ENCODE measurements around the gene S100P. TPM values are rescaled to one million over a fixed set of nuclear protein-coding genes. Genes with fewer than 3 reads are reported as not detected.

S100P gene
- total RNA-seq, 1 experiment from 2014 or later: 0.45 TPM

- Histone ChIP-seq H3K27ac (ENCODE audit: low read depth, low read length, poor library complexity, severe bottlenecking) (no peak overlapping the region), H3K4me1 (ENCODE audit: insufficient read depth, low read length, poor library complexity, severe bottlenecking) (no peaks in the 10 kb centered on the region), H3K4me3 (ENCODE audit: low read depth, low read length, poor library complexity, severe bottlenecking) (no peak overlapping the region), H3K36me3 (ENCODE audit: insufficient read depth, low read length, poor library complexity, severe bottlenecking) (no peaks in the 10 kb centered on the region), H3K9me3 (ENCODE audit: low read depth, low read length, poor library complexity, severe bottlenecking) (no peaks in the 10 kb centered on the region), H3K27me3 (replicated peaks; ENCODE audit: insufficient read depth, low read depth, low read length, poor library complexity) (peaks cover 15% of the 10 kb centered on the region)
- intact Hi-C loops (cut with micrococcal nuclease; ENCODE audit: unreplicated experiment): no loop called here
- ChIA-PET CTCF (interaction anchor here (1.3 kb wide), 1 partner anchor 11 kb away, joined by 3 read pairs; a partner anchor contains a TSS), POLR2A (ENCODE audit: low non-redundant PET) (interaction anchor here (0.7 kb wide), 1 partner anchor 13 kb away, joined by 3 read pairs; no protein-coding TSS in a partner anchor)
- TF ChIP-seq CTCF (conservative IDR thresholded peaks at IDR 0.05; ENCODE audit: low read depth, low read length): no peak
- no peak for DNase-seq (ENCODE audit: low spot score)
- BruUV-seq (replicated peaks): no TSS peak
These were observed 31.1 kb upstream of the S100P start for GRCh38 chr4:6662591-6662990.

- Histone ChIP-seq H3K36me3 (ENCODE audit: insufficient read depth, low read length, poor library complexity, severe bottlenecking) (no peaks in the 10 kb centered on the region), H3K9me3 (ENCODE audit: low read depth, low read length, poor library complexity, severe bottlenecking) (no peaks in the 10 kb centered on the region), H3K4me3 (ENCODE audit: low read depth, low read length, poor library complexity, severe bottlenecking) (no peak overlapping the region), H3K4me1 (ENCODE audit: insufficient read depth, low read length, poor library complexity, severe bottlenecking) (no peaks in the 10 kb centered on the region), H3K27ac (ENCODE audit: low read depth, low read length, poor library complexity, severe bottlenecking) (no peak overlapping the region), H3K27me3 (replicated peaks; ENCODE audit: insufficient read depth, low read depth, low read length, poor library complexity) (peaks cover 15% of the 10 kb centered on the region)
- TF ChIP-seq CTCF (conservative IDR thresholded peaks at IDR 0.05; ENCODE audit: low read depth, low read length) (no peak), EZH2 (IDR thresholded peaks at IDR 0.05; ENCODE audit: borderline replicate concordance, low read depth, low read length, poor library complexity, severe bottlenecking) (no peak)
- no peak for DNase-seq (ENCODE audit: low spot score)
- ChIA-PET CTCF (interaction anchor here (0.9 to 1.3 kb wide), 3 partner anchors 10 to 111 kb away, joined by 3 to 8 read pairs (median 6); a partner anchor contains a TSS), POLR2A (ENCODE audit: low non-redundant PET) (no interaction called here)
- intact Hi-C loops (cut with micrococcal nuclease; ENCODE audit: unreplicated experiment): no loop called here
- BruUV-seq (replicated peaks): no TSS peak
These were observed 29.9 kb upstream of the S100P start for GRCh38 chr4:6663596-6664393.

GRCh38 chr4:6665320-6665654, 28.4 kb upstream of the S100P start:
- H3K36me3 ChIP-seq (ENCODE audit: insufficient read depth, low read length, poor library complexity, severe bottlenecking): no peaks in the 10 kb centered on the region
- intact Hi-C loops (cut with micrococcal nuclease; ENCODE audit: unreplicated experiment): no loop called here
- no peak overlapping the region for H3K4me3 ChIP-seq (ENCODE audit: low read depth, low read length, poor library complexity, severe bottlenecking)
- no peaks in the 10 kb centered on the region for H3K9me3 ChIP-seq (ENCODE audit: low read depth, low read length, poor library complexity, severe bottlenecking)
- POLR2A ChIA-PET (ENCODE audit: low non-redundant PET): no interaction called here
- TF ChIP-seq EZH2 (IDR thresholded peaks at IDR 0.05; ENCODE audit: borderline replicate concordance, low read depth, low read length, poor library complexity, severe bottlenecking) (no peak), CTCF (conservative IDR thresholded peaks at IDR 0.05; ENCODE audit: low read depth, low read length) (no peak)
- H3K27ac ChIP-seq (ENCODE audit: low read depth, low read length, poor library complexity, severe bottlenecking): no peak overlapping the region
- peaks cover 15% of the 10 kb centered on the region for H3K27me3 ChIP-seq (replicated peaks; ENCODE audit: insufficient read depth, low read depth, low read length, poor library complexity)
- no peaks in the 10 kb centered on the region for H3K4me1 ChIP-seq (ENCODE audit: insufficient read depth, low read length, poor library complexity, severe bottlenecking)
- no peak for DNase-seq (ENCODE audit: low spot score)
- CTCF ChIA-PET: no interaction called here
- BruUV-seq (replicated peaks): no TSS peak

Measured in A673 (cell line).